ENCODE data around the gene TBC1D19.

DNA sequence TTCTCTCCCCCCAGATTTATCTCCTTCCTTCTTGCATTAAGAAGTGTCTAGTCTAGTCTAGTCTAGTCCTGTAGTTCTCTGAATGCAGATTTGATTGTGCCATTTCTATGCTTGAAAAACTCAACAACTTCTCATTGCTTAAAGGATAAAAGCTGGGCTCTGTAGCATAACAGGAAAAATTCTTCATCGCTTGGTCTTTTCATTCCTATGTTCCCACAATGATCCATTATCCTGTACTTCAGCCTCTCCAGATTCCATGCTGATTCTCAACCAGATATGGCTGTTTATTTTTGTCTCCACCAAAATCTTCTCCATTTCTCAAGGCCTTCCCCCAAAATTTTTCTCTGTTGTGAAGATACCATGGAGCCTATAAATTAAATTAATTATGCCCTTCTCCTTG is 173.9 kb downstream of the TBC1D19 start:
- TF ChIP-seq, protein P1, sequence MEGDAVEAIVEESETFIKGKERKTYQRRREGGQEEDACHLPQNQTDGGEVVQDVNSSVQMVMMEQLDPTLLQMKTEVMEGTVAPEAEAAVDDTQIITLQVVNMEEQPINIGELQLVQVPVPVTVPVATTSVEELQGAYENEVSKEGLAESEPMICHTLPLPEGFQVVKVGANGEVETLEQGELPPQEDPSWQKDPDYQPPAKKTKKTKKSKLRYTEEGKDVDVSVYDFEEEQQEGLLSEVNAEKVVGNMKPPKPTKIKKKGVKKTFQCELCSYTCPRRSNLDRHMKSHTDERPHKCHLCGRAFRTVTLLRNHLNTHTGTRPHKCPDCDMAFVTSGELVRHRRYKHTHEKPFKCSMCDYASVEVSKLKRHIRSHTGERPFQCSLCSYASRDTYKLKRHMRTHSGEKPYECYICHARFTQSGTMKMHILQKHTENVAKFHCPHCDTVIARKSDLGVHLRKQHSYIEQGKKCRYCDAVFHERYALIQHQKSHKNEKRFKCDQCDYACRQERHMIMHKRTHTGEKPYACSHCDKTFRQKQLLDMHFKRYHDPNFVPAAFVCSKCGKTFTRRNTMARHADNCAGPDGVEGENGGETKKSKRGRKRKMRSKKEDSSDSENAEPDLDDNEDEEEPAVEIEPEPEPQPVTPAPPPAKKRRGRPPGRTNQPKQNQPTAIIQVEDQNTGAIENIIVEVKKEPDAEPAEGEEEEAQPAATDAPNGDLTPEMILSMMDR (conservative IDR thresholded peaks at IDR 0.05): no peak
- TF ChIP-seq EZH2 (IDR thresholded peaks at IDR 0.05; ENCODE audit: low read depth): no peak
